SK-MEL-5 (cell line): ENCODE results near the gene CRBN. TPM values are rescaled to one million over a fixed set of nuclear protein-coding genes. Genes with fewer than 3 reads are reported as not detected.

ENCODE experiments used
- DNase-seq: peaks from one replicate; pipeline ENCODE4 v3.0.0-alpha.2; 2016; ENCODE audit warnings: low read depth, low spot score
- in situ Hi-C: cut with HindIII; loops from 2 replicates; pipeline ENCODE4 v1.10.0; 2016; ENCODE audit warnings: low sequenced_read_pairs, high pct_unique_total_duplicates, low pct_unique_long_range_greater_than_20kb
- total RNA-seq: library from RNA; depleted of rRNA; stranded (reverse); fragments of >200 nt; shearing (Covaris generic); gene quantifications from 2 replicates; pipeline ENCODE4 v1.2.3, GENCODE V29; 2014

The CRBN gene
- total RNA-seq, 1 experiment from 2014 or later, result 55.9 TPM

DNA sequence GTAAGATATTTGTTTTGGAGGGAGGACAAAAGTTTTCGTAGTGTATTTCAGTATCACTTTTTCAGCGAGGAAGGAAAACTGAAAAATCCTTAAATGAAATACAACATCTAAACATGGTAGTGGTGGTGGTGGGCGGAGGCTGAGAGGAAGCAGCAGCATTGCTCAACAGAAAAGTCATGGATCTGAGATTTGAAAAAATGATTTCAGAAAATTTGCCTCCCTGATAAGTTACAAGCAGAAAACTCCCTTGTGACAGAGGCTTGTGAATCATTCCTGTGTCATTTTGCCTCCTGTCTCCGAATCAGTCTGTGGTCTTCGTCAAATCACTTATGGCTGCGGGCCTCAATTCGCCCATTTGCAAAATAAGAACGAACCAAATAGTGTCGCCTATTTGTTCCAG lies 965 bp upstream of the CRBN start:
- DNase-seq, result no peak
- in situ Hi-C loops, result no loop called here

DNA sequence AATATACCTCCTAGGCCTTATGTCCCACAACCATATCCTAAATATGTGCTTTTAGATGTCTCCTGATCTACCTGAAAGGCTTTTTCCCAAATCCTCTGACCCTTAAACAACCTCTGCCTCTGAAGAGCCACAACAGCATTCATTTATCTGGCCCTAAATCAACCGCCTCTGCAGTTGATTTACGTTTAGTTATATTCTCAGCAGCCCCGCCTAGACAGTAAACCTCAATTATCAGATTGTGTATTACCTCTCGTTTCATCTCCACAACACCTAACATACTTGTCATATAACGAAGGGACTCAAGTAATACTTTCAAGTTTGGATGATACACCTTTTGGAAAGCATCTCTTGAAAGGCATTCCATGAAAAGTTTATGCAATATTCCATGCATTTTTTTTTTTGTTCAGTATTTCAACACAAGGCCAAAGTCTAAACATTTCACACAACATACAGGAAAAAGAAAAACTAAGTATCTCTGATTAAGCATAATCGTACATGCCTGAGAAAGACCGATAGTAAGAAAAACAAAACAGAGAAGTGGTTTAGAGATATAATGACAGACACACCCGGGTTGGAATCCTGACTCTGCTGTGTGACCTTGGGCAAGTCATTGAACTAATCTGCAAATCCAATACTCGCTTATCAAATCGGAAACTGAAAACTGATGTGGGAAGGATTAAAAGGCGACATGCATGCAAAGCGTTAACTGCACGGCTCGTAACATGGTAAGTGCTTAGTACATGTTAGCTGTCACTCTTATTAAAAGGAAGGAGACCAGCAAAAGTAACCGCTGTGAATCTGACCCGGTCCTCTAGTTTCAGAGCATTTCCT lies 778 bp downstream of the CRBN start:
- DNase-seq, result no peak
- in situ Hi-C loops, result no loop called here

DNA sequence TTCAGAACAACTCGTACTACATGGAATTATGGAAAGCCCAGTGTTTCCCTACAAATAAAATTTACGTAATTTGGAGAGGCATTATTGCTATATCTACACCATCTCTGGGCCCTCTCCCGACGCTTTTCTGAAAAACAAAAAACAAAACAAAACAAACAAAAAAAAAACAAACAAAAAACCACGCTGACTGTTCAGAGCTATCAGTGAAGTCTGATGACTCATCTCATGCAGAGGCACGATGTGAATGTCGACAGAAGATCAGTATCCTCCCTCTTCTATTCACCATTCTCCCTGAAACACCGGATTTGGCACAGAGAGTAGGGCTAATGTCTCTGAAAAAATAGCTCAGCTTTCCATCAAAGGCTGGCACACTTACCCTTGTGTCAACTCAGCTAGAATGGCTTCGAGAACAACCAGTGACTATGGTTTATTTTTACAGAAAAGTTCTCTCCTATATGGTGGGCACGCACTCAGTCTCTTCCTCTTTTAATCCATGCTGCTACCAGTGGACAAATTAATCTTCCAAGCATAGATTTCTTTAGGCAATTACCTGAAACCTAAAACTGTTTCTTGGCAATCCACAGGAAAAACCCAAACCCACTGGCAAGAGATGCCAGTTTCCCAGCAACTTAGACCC lies 1.5 kb downstream of the CRBN start:
- in situ Hi-C loops, result no loop called here

DNA sequence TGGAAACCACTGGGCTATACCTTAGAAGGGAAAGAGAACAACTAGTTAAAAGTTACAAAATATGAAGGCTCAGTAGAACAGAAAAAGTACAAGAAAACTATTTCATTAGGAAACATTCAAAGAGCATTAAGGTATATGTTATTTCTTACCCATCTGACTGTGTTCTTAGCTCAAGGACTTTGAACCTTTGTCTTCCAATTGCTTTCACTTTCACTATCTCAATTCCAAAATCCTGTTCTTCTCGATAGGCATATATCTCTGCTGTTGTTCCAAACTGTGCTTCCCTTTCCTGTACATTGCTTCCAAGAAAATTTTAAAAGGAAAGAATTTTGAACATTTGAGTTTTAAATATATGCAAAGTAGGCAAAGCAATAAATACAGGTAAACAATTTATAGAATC lies 6.9 kb downstream of the CRBN start:
- no peak for DNase-seq
- in situ Hi-C loops, result no loop called here

More for the DNA sequence above, 1.5 kb downstream of the CRBN start:
- peak; percentile 50 for DNase-seq

DNA sequence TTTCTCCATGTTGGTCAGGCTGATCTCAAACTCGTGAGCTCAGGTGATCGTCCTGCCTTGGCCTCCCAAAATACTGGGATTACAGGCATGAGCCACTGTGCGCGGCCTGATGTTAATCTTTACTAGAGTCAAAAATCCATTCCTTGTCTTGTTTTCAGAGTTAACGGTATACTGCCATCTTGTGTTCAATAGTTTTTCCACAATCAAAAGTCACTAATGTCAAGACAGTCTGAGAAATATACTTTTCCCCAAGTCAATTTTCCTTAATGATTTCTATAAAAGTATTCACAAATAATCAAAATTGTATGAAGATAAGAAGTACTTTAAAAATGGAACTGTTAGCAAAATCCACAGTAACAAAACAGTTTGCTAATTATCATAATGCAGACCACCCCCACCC lies 8.5 kb downstream of the CRBN start:
- in situ Hi-C loops, result no loop called here
- DNase-seq, result peak; percentile 55

DNA sequence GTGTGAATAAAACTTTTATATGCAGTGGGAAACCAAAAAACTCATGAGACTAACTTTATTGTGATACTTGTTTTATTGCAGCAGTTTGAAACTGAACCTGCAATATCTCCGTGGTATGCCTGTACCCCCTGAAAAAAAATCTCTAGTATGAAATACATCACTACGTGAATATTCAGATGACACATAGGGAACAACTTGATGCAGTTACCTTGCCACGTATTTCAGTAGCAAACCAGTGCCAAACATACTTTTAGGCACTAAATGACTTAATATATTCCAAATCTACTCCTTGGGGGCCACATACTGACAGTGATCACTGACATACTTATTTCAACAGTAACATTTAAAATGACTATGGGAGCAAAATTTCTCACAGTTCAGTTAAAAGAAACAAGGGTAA lies 13.8 kb downstream of the CRBN start:
- DNase-seq, result no peak
- in situ Hi-C loops, result no loop called here

DNA sequence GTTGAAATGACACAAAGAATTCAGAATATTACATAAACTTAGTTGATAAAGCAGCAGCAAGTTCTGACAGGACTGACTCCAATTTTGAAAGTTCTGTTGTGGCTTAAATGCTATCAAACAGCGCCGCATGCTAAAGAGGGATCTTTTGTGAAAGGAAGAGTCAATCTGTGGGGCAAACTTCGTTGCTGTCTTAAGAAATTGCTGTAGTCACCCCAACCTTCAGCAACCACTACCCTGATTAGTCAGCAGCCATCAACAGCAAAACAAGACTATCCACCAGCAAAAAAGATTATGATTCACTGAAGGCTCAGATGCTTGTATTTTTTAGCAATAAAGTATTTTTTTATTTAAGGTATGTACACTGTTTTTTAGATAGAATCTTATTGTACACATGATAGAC lies 14.2 kb downstream of the CRBN start:
- no peak for DNase-seq
- in situ Hi-C loops, result no loop called here

DNA sequence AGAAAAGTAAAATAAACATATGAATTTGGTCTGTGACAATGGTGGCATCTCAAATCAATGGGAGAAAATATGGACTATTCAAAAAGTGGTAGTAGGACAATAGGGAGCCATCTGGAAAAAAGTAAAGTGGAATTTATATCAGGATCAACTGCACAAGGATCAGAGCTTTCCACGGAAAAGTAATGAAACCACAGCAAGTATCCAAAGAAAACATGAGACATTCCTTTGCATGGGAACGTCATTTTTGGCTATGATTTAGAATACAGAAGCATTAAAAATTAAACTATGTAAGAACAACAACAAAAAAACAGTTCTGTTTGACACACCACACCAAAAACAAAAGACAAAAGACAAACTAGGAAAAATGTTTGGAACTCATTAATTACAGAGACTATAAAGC lies 18.7 kb downstream of the CRBN start:
- in situ Hi-C loops, result no loop called here
- no peak for DNase-seq

DNA sequence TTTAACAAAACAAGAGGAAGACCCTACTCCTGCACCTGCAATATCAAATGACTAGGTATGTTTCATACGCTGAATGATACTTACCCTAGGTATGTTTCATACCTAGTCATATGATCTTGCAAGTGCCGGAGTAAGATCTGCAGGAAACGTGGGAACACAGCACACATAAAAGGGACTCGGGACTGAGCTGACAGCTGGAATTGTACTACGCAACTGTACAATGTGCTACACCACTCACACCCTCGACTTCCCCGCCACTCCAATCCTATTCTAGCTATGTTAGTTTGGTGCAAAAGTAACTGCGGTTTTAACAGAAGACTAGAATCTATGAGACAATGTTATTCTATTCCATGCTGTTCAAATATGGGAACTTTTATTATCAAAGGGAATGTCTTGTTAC lies 22.0 kb downstream of the CRBN start:
- no peak for DNase-seq
- in situ Hi-C loops, result no loop called here

DNA sequence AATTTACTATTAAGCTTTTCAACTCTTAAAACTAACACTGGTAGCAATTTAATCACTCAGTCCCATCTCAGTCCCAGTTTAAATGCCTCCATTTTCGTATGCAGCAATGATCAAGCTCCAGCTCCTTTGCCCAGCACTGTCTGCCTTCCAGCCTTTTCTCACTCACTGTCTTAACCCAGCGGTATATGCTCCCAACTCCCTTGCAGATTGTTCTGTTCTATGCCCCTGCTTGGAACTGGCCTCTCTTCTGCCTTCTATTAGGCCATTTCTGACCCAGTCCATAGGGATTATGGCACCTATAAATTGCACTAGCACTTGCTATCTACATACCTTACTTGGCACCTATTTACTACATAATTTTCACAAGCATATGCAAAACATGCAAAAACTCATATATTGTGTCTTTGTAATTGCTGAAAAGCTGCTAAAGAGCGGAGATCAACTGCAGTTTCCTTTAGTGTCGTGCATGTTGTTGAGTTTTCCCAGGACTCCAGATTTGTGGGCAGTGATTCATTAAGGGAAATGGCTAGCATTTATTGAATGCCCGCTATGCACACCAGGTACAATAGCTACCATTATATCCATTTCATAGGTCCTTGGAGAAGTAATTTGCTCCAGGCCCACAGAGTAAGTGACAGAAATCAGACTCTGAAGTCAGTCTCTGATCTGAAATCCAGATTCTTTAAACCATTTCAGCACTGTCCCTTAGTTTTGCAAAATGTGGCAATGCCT lies 24.4 kb downstream of the CRBN start:
- in situ Hi-C loops, result no loop called here
- peak; percentile 78 for DNase-seq

DNA sequence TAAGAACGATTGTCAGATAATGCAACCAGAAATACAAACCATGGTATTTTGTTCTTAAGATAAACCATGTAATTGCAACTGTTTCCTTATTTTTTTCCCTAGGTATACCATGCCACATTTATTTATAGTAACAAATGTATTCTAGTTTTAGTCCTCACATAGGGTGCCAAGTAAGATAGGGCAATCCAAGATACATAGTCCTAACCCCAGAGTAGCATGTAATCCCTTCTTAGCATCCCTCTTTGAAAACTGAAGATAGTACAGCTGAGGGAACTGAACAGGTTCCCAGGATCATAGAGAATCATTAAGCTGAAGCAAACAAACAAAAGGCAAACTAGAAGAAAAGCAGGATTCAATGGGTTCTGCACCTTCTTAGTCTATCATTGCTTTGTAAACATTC lies 28.0 kb downstream of the CRBN start:
- in situ Hi-C loops, result no loop called here
- no peak for DNase-seq

DNA sequence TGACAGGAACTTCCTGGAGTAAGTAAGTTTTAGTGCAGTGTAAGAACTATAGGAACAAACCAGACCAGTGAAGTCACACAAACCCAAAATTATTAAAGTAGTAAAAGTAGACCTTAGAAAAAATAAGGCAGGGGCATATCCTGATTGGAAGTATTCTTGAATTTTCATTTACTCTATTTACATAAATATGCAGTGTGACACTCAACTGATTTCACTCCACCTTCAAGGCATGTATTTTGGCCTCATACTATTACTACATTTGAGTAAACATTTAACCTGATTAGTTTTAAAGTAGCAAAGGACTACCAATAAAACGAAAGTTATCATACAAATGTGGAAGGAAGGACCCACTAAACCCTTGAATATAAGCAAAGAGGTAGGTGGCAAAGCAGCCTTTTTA lies 29.9 kb downstream of the CRBN start:
- in situ Hi-C loops, result no loop called here
- DNase-seq, result no peak

DNA sequence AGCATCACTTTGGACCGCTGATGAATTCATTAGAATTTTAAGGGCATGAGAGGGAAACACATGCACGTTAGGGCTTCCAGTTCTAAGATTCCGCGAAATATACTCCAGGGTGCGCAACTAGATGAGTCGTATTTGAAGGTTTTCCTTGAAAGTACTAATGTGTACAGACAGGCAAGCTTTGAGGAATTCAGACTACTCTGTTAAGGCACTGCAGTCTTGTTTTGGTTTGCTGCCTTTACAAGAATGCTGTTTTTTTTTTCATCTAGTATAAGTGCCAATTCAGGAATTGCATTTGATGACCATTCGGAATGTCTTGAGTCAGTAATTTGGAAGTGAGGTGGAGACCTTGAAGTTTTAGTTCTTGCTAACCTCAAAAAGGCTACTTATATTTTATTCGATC lies 33.7 kb downstream of the CRBN start:
- in situ Hi-C loops, result no loop called here
- no peak for DNase-seq

DNA sequence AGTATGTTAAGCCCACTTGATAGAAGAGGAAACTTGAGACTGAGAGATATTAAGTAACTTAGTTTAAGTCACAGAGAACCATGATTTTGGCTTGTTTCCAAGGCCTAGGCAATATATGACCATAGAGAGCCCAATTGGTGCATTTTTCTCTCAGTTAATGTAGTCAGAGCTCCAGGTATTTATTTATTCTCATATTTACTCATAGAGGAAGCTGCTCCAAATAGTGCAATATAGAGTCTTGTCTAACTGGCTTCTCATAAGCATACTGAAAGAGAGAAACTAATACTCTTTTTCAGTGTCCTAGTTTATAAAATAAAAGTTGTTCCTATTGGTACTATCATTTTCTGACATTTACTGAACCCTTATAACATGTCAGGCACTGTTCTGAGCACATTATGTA lies 37.6 kb downstream of the CRBN start:
- in situ Hi-C loops, result no loop called here

DNA sequence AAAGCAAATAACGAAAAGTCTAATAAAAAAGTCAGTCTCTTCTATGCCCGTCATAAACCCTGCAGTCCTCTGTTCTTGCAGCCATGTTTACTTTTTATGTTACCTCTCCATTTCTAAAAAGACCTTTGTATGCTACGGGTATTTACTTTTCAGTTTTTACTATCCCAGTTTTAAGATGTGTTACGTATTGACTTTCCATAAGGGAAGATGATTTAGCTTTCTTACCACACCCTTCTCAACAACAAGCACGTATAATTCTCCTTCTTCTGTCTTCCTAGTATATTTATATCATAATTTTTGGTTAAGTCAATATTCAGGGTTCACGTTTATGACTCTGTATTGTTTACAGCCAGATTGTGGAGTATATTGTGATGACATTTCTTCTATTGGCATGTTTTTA lies 42.0 kb downstream of the CRBN start:
- no peak for DNase-seq
- in situ Hi-C loops, result no loop called here

More for the DNA sequence above, 37.6 kb downstream of the CRBN start:
- DNase-seq, result no peak

DNA sequence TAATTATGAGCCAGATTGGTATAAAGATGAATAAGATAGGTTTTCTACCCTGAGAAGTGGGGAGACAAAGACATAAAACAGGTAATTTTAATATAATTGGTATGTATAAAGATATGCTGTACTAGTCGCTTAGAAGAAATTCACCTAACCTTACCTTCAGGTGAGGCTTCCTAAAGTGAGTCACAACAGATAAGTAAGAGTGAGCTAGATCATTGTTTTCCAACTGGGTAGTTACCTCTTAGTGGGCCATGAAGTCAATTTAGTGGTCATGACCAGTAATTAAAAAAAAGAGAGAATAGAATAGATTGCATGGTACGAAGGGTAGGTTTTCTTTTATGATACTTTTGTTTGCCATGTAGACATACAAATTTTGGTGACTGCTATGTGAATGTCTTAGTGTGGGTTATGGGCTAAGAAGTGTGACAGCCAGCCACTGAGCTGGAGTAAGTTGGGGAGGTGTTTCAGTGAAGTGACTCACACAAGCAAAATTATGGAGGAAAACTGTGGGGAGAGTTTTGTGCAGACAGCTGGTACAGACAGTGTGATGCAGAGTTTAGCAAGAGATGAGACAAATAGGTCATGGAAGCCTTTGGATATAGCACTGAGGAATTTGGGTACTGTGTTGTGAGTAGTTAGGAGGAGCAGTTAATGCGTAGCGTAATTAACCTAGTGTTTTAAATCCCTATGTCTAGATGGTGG lies 44.6 kb downstream of the CRBN start:
- DNase-seq, result no peak
- in situ Hi-C loops, result no loop called here

DNA sequence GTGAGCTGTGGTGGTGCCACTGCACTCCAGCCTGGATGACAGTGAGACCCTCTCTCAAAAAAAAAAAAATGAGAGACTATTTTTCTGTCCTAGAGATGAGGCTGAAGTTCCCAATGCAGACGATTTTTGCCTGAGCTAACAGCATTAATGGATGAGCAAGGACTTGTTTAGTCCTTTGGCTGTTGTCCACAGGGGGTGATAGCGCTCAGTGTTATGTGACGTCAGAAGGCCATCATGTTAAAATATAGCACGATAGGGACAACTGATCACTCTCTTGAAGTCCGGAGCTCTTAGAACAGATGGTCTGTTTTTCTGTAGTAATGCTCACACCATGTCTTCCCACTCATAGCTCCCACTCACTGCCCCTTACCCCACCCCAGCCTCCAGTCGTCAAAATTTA lies 46.0 kb downstream of the CRBN start:
- in situ Hi-C loops, result no loop called here
- DNase-seq, result peak; percentile 31

DNA sequence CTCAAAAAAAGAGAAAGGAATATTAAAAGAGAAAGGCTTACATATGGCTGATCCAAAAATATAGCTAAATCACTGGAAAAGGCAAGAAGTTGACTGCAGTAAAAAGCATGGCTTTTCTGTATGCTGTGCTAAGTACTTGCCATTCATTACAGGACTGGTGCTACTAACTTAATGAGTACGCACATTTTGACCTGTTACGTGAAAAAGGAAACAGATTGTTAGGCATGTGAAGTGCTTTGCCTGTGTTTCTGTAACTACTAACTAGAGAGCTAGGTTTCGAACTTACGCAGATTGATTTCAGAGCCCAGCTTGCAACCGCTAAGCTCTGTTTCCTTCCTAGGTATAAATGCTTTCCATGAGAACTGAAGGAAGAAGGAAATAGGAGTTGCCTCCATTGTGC lies 49.9 kb downstream of the CRBN start:
- in situ Hi-C loops, result no loop called here

More for the DNA sequence above, 49.9 kb downstream of the CRBN start:
- no peak for DNase-seq
